ENCODE data around the gene SHLD2. TPM values are rescaled to one million over a fixed set of nuclear protein-coding genes. Genes with fewer than 3 reads are reported as not detected.
"Not testable (repeated sequence)": the region's sequence is repeated elsewhere in the genome, so short reads cannot be mapped to it uniquely, and the experiment has no call there.

The SHLD2 gene
- polyA plus RNA-seq, 2 donors, result 10.0 to 10.6 TPM

- not testable (repeated sequence) for H3K4me1 ChIP-seq (ENCODE audit: control insufficient read depth in 2 of 2, insufficient read depth in 2 of 2, low read length in 1 of 2); H3K27ac ChIP-seq (ENCODE audit: low read depth in 2 of 2, low read length in 1 of 2); H3K9me3 ChIP-seq (ENCODE audit: control insufficient read depth in 2 of 2, insufficient read depth in 1 of 2, low read depth in 1 of 2, low read length in 1 of 2); H3K4me3 ChIP-seq (ENCODE audit: low read depth in 1 of 2, low read length in 2 of 2); H3K27me3 ChIP-seq (ENCODE audit: control insufficient read depth in 1 of 2, insufficient read depth in 2 of 2, low read length in 2 of 2); H3K36me3 ChIP-seq (ENCODE audit: control insufficient read depth in 2 of 2, insufficient read depth in 2 of 2, low read length in 1 of 2)
- WGBS, 2 donors, result 57 to 69% methylated on average over 2 of the region's 2 CpGs
Measured at GRCh38 chr10:87134440-87134839, 39.4 kb downstream of the SHLD2 start.

GRCh38 chr10:87137478-87137877 lies 42.5 kb downstream of the SHLD2 start:
- H3K4me1 ChIP-seq (ENCODE audit: control insufficient read depth in 2 of 2, insufficient read depth in 2 of 2, low read length in 1 of 2); H3K9me3 ChIP-seq (ENCODE audit: control insufficient read depth in 2 of 2, insufficient read depth in 1 of 2, low read depth in 1 of 2, low read length in 1 of 2); H3K27me3 ChIP-seq (ENCODE audit: control insufficient read depth in 1 of 2, insufficient read depth in 2 of 2, low read length in 2 of 2); H3K36me3 ChIP-seq (ENCODE audit: control insufficient read depth in 2 of 2, insufficient read depth in 2 of 2, low read length in 1 of 2); H3K27ac ChIP-seq (ENCODE audit: low read depth in 2 of 2, low read length in 1 of 2); H3K4me3 ChIP-seq (ENCODE audit: low read depth in 1 of 2, low read length in 2 of 2): not testable (repeated sequence)

- not testable (repeated sequence) for H3K9me3 ChIP-seq (ENCODE audit: control insufficient read depth in 2 of 2, insufficient read depth in 1 of 2, low read depth in 1 of 2, low read length in 1 of 2); H3K4me3 ChIP-seq (ENCODE audit: low read depth in 1 of 2, low read length in 2 of 2); H3K27me3 ChIP-seq (ENCODE audit: control insufficient read depth in 1 of 2, insufficient read depth in 2 of 2, low read length in 2 of 2); H3K36me3 ChIP-seq (ENCODE audit: control insufficient read depth in 2 of 2, insufficient read depth in 2 of 2, low read length in 1 of 2); H3K27ac ChIP-seq (ENCODE audit: low read depth in 2 of 2, low read length in 1 of 2); H3K4me1 ChIP-seq (ENCODE audit: control insufficient read depth in 2 of 2, insufficient read depth in 2 of 2, low read length in 1 of 2)
- 41 to 57% methylated on average over 4 to 5 of the region's 5 CpGs for WGBS, 2 donors
Measured at GRCh38 chr10:87142230-87143108, 47.5 kb downstream of the SHLD2 start.

GRCh38 chr10:87143109-87143418 lies 48.1 kb downstream of the SHLD2 start:
- not testable (repeated sequence) for H3K36me3 ChIP-seq (ENCODE audit: control insufficient read depth in 2 of 2, insufficient read depth in 2 of 2, low read length in 1 of 2); H3K4me1 ChIP-seq (ENCODE audit: control insufficient read depth in 2 of 2, insufficient read depth in 2 of 2, low read length in 1 of 2); H3K9me3 ChIP-seq (ENCODE audit: control insufficient read depth in 2 of 2, insufficient read depth in 1 of 2, low read depth in 1 of 2, low read length in 1 of 2); H3K27me3 ChIP-seq (ENCODE audit: control insufficient read depth in 1 of 2, insufficient read depth in 2 of 2, low read length in 2 of 2); H3K27ac ChIP-seq (ENCODE audit: low read depth in 2 of 2, low read length in 1 of 2); H3K4me3 ChIP-seq (ENCODE audit: low read depth in 1 of 2, low read length in 2 of 2)
- 75 to 86% methylated on average over 6 of the region's 6 CpGs for WGBS, 2 donors

GRCh38 chr10:87145598-87145997 lies 50.6 kb downstream of the SHLD2 start:
- not testable (repeated sequence) for H3K9me3 ChIP-seq (ENCODE audit: control insufficient read depth in 2 of 2, insufficient read depth in 1 of 2, low read depth in 1 of 2, low read length in 1 of 2); H3K27ac ChIP-seq (ENCODE audit: low read depth in 2 of 2, low read length in 1 of 2); H3K27me3 ChIP-seq (ENCODE audit: control insufficient read depth in 1 of 2, insufficient read depth in 2 of 2, low read length in 2 of 2); H3K4me3 ChIP-seq (ENCODE audit: low read depth in 1 of 2, low read length in 2 of 2); H3K4me1 ChIP-seq (ENCODE audit: control insufficient read depth in 2 of 2, insufficient read depth in 2 of 2, low read length in 1 of 2); H3K36me3 ChIP-seq (ENCODE audit: control insufficient read depth in 2 of 2, insufficient read depth in 2 of 2, low read length in 1 of 2)
- 85 to 89% methylated on average over 3 of the region's 3 CpGs for WGBS, 2 donors

- not testable (repeated sequence) for H3K27me3 ChIP-seq (ENCODE audit: control insufficient read depth in 1 of 2, insufficient read depth in 2 of 2, low read length in 2 of 2); H3K27ac ChIP-seq (ENCODE audit: low read depth in 2 of 2, low read length in 1 of 2); H3K4me3 ChIP-seq (ENCODE audit: low read depth in 1 of 2, low read length in 2 of 2); H3K4me1 ChIP-seq (ENCODE audit: control insufficient read depth in 2 of 2, insufficient read depth in 2 of 2, low read length in 1 of 2); H3K36me3 ChIP-seq (ENCODE audit: control insufficient read depth in 2 of 2, insufficient read depth in 2 of 2, low read length in 1 of 2); H3K9me3 ChIP-seq (ENCODE audit: control insufficient read depth in 2 of 2, insufficient read depth in 1 of 2, low read depth in 1 of 2, low read length in 1 of 2)
- 73 to 84% methylated on average over 6 to 8 of the region's 9 CpGs for WGBS, 2 donors
Measured at GRCh38 chr10:87149020-87149609, 54.1 kb downstream of the SHLD2 start.

GRCh38 chr10:87151516-87151915 lies 56.5 kb downstream of the SHLD2 start:
- H3K4me1 ChIP-seq (ENCODE audit: control insufficient read depth in 2 of 2, insufficient read depth in 2 of 2, low read length in 1 of 2); H3K27ac ChIP-seq (ENCODE audit: low read depth in 2 of 2, low read length in 1 of 2); H3K27me3 ChIP-seq (ENCODE audit: control insufficient read depth in 1 of 2, insufficient read depth in 2 of 2, low read length in 2 of 2); H3K4me3 ChIP-seq (ENCODE audit: low read depth in 1 of 2, low read length in 2 of 2); H3K36me3 ChIP-seq (ENCODE audit: control insufficient read depth in 2 of 2, insufficient read depth in 2 of 2, low read length in 1 of 2); H3K9me3 ChIP-seq (ENCODE audit: control insufficient read depth in 2 of 2, insufficient read depth in 1 of 2, low read depth in 1 of 2, low read length in 1 of 2): not testable (repeated sequence)
- 93% methylated on average over 3 of the region's 3 CpGs for WGBS, 2 donors

GRCh38 chr10:87156841-87157240 lies 61.8 kb downstream of the SHLD2 start:
- H3K4me1 ChIP-seq (ENCODE audit: control insufficient read depth in 2 of 2, insufficient read depth in 2 of 2, low read length in 1 of 2); H3K4me3 ChIP-seq (ENCODE audit: low read depth in 1 of 2, low read length in 2 of 2); H3K36me3 ChIP-seq (ENCODE audit: control insufficient read depth in 2 of 2, insufficient read depth in 2 of 2, low read length in 1 of 2); H3K27ac ChIP-seq (ENCODE audit: low read depth in 2 of 2, low read length in 1 of 2); H3K9me3 ChIP-seq (ENCODE audit: control insufficient read depth in 2 of 2, insufficient read depth in 1 of 2, low read depth in 1 of 2, low read length in 1 of 2); H3K27me3 ChIP-seq (ENCODE audit: control insufficient read depth in 1 of 2, insufficient read depth in 2 of 2, low read length in 2 of 2): not testable (repeated sequence)
- WGBS, 2 donors, result 92% methylated on average over 4 of the region's 4 CpGs

- not testable (repeated sequence) for H3K27me3 ChIP-seq (ENCODE audit: control insufficient read depth in 1 of 2, insufficient read depth in 2 of 2, low read length in 2 of 2); H3K4me1 ChIP-seq (ENCODE audit: control insufficient read depth in 2 of 2, insufficient read depth in 2 of 2, low read length in 1 of 2); H3K36me3 ChIP-seq (ENCODE audit: control insufficient read depth in 2 of 2, insufficient read depth in 2 of 2, low read length in 1 of 2); H3K27ac ChIP-seq (ENCODE audit: low read depth in 2 of 2, low read length in 1 of 2); H3K9me3 ChIP-seq (ENCODE audit: control insufficient read depth in 2 of 2, insufficient read depth in 1 of 2, low read depth in 1 of 2, low read length in 1 of 2); H3K4me3 ChIP-seq (ENCODE audit: low read depth in 1 of 2, low read length in 2 of 2)
- WGBS, 2 donors, result 84 to 87% methylated on average over 3 of the region's 3 CpGs
Measured at GRCh38 chr10:87157821-87158220, 62.8 kb downstream of the SHLD2 start.

- H3K9me3 ChIP-seq (ENCODE audit: control insufficient read depth in 2 of 2, insufficient read depth in 1 of 2, low read depth in 1 of 2, low read length in 1 of 2); H3K4me1 ChIP-seq (ENCODE audit: control insufficient read depth in 2 of 2, insufficient read depth in 2 of 2, low read length in 1 of 2); H3K36me3 ChIP-seq (ENCODE audit: control insufficient read depth in 2 of 2, insufficient read depth in 2 of 2, low read length in 1 of 2); H3K4me3 ChIP-seq (ENCODE audit: low read depth in 1 of 2, low read length in 2 of 2); H3K27me3 ChIP-seq (ENCODE audit: control insufficient read depth in 1 of 2, insufficient read depth in 2 of 2, low read length in 2 of 2); H3K27ac ChIP-seq (ENCODE audit: low read depth in 2 of 2, low read length in 1 of 2): not testable (repeated sequence)
- WGBS, 2 donors, result 90 to 96% methylated on average over 3 of the region's 3 CpGs
Measured at GRCh38 chr10:87162703-87163293, 67.8 kb downstream of the SHLD2 start.

Data from esophagus (tissue), 2 donors.